Breast epithelium (tissue), 3 donors: ENCODE measurements around the gene LCK.

ENCODE experiments used
- CTCF ChIP-seq, 3 donors: fragments of 450-650 bp; IDR thresholded peaks; one replicate each; pipeline ENCODE4 v1.5.1; 2016 to 2017; ENCODE audit warnings: antibody characterized with exemption in 3 of 3, mild to moderate bottlenecking in 3 of 3, moderate library complexity in 3 of 3
- POLR2AphosphoS5 ChIP-seq, 3 donors: sonication (generic); formaldehyde crosslinking; IDR thresholded peaks; one replicate each; pipeline ENCODE4 v1.6.1; 2017; ENCODE audit warnings: antibody characterized with exemption in 3 of 3

- TF ChIP-seq CTCF (IDR thresholded peaks at IDR 0.05) = no peak
- TF ChIP-seq POLR2AphosphoS5 (IDR thresholded peaks at IDR 0.05) = no peak
These were observed 22.5 kb downstream of the LCK start for GRCh38 chr1:32273391-32274208.
